IPS-11a (cell line): Measurements from ENCODE around the gene ZNRD2.
"Not testable (repeated sequence)": the region's sequence is repeated elsewhere in the genome, so short reads cannot be mapped to it uniquely, and the experiment has no call there.

Source experiments
- H3K4me3 ChIP-seq: one replicate; pipeline ENCODE4 v1.5.1; 2013; ENCODE audit warnings: low read depth, low read length, control low read depth

The ZNRD2 gene, protein sequence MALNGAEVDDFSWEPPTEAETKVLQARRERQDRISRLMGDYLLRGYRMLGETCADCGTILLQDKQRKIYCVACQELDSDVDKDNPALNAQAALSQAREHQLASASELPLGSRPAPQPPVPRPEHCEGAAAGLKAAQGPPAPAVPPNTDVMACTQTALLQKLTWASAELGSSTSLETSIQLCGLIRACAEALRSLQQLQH

DNA sequence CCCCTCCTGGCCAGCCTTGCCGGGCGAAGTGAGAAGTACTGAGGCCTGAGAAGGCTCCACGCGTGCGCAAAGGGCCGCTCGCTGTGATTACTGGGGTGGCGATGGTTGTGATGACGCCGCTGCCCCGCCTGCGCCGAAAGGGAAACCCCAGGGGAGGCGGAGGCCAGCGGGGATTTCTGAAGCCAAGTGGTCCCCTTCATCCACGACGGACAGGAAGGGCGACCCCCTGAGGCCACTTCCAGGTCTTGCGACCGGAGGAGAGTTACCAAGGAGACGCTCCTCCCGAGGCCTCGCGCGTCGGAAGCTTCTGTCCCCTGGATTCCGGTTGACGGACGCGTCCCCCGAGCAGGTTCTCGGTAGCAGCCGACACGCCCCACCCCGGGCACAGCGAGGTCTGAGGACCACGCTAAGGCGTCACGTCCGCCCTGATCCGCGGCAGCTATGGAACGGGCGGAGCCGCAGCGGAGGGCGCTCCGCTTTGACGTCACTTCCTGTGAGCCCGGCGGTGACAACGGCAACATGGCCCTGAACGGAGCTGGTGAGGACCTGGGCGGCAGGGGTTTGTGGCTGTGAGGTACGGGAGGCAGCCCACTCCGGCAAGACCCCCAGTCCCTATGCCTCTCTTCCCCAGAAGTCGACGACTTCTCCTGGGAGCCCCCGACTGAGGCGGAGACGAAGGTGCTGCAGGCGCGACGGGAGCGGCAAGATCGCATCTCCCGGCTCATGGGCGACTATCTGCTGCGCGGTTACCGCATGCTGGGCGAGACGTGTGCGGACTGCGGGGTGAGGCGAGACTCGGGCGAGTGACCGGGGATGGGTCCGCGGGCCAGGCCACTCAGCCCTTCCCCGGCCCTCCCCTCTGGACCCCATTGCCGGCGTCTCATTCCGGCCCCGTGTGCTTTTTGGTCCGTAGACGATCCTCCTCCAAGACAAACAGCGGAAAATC is at the start of gene ZNRD2:
Gene ZNRD2, plus strand, starts transcription at position 505 of the 946 bp plus-strand sequence. Its CDS starts 15 bp downstream, at position 520.
- peak within 1 kb of the TSS; percentile 92 for H3K4me3 ChIP-seq

DNA sequence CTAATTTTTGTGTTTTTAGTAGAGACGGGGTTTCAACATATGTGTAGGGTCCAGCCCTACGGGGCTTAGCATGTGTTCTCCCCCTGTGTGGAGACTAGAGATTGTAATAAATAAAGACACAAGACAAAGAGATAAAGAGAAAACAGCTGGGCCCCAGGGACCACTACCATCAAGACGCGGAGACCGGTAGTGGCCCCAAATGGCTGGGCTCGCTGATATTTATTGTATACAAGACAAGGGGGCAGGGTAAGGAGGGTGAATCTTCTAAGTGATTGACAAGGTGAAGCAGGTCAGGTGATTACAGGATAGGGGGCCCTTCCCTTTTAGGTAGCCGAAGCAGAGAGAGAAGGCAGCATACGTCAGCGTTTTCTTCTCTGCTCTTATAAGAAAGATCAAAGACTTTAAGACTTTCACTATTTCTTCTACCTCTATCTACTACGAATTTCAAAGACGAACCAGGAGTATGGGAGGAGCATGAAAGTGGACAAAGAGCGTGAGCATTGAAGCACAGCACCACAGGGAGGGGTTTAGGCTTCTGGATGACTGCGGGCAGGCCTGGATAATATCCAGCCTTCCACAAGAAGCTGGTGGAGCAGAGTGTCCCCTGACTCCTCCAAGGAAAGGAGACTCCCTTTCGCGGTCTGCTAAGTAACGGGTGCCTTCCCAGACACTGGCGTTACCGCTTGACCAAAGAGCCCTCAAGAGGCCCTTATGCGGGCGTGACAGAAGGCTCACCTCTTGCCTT is 48.3 kb upstream of the ZNRD2 start:
- not testable (repeated sequence) for H3K4me3 ChIP-seq

DNA sequence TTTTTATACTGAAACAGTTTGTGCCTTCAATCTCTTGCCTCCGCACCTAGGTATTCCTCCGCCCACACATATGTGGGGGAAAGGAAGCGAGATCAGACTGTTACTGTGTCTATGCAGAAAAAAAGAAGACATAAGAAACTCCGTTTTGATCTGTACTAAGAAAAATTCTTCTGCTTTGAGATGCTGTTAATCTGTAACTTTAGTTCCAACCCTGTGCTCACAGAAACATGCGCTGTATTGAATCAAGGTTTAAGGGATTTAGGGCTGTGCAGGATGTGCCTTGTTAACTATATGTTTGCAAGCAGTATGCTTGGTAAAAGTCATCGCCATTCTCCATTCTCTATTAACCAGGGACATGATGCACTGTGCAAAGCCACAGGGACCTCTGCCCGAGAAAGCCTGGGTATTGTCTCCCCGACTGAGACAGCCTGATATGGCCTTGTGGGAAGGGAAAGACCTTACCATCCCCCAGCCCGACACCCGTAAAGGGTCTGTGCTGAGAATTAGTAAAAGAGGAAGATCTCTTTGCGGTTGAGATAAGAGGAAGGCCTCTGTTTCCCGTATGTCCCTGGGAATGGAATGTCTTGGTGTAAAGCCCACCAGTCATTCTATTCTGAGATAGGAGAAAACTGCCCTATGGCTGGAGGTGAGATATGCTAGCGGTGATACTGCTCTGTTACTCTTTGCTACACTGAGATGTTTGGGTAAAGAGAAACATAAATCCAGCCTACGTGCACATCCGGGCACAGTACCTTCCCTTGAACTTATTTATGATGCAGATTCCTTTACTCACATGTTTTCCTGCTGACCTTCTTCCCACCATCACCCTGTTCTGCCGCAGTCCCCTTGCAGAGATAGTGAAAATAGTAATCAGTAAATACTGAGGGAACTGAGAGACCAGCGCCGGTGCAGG is 47.3 kb upstream of the ZNRD2 start:
- H3K4me3 ChIP-seq, result not testable (repeated sequence)

DNA sequence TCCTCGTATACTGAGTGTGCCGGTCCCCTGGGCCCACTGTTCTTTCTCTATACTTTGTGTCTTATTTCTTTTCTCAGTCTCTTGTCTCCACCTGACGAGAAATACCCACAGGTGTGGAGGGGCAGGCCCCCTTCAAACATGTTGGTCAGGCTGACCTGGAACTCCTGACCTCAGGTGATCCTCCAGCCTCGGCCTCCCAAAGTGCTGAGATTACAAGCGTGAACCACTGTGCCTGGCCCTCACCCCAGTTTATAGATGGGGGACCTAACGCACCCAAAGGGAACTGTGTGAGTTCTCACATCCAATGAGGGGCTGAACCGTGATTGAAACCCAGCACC is 46.7 kb upstream of the ZNRD2 start:
- H3K4me3 ChIP-seq, result not testable (repeated sequence)

DNA sequence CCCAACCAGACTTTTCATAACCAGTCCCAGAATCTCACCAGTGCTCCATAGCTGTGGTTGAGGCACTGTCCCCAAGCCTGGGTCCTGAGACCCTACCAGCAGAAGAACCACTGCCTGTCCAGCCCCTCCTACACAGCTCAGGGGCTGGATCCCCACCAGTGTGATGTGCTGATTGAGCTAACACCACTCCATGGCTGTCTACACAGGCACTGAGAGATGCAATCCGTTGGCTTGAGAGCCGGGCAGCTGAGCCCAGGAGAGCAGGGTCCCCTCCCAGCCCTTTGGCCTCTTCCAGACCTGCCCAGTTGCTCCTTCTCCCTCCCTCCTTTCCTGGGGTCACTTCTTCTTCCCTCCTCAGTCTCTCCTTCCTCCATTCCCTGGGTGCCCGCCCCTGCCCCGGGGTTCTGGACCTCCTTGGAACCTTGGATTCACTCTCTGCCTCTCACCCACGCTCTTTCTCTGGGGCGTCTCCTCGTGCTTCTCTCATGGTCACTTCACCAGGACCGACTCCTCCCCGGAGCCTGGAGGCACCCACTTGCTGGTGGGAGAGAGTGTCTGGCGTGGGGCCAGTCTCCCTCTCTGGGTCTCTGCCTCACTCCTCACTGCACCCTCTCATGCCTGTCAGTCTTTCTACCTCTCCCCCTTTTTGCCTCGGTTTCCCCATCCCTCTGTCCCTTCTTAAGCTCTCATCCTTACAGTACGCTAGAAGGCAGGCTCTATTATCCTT is 46.1 kb upstream of the ZNRD2 start:
- peak overlapping the region; percentile 8 for H3K4me3 ChIP-seq

DNA sequence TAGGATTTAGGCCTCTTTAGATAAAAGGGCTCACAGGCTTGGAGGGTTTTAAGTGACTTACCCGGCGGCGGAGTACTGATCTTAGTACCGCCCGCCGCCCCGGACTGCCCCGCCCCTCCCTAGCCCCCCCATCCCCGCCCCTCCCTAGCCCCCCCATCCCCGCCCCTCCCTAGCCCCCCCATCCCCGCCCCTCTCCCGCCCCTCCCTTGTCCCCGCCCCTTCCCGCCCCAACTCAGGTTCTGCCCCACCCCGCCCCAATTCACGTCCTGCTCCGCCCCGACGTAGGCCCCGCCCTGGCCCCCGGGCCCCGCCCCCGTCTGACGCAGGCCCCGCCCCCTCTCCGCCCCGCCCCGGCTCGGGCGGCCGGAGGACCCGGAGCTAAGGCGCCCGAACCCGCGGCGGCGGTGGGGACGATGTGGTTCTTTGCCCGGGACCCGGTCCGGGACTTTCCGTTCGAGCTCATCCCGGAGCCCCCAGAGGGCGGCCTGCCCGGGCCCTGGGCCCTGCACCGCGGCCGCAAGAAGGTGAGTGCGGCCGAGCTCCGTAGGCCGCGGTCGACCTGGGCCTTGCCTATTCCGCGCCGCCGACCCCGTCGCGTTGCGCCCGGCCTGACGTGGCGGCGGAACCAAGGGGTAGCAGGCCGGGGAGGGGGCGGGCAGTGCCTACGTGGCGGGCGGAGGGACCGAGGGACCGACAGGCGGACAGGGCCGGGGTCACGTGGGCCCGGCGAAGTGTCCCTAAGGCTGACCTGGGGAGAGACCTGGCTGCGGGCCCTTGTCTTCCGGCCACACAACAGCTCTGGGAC is 45.3 kb upstream of the ZNRD2 start, which contains the start of gene SCYL1:
Gene SCYL1, plus strand, starts transcription at position 343 of the 805 bp plus-strand sequence. Its CDS starts 71 bp downstream, at position 414.
- H3K4me3 ChIP-seq, result peak within 1 kb of the TSS; percentile 70

DNA sequence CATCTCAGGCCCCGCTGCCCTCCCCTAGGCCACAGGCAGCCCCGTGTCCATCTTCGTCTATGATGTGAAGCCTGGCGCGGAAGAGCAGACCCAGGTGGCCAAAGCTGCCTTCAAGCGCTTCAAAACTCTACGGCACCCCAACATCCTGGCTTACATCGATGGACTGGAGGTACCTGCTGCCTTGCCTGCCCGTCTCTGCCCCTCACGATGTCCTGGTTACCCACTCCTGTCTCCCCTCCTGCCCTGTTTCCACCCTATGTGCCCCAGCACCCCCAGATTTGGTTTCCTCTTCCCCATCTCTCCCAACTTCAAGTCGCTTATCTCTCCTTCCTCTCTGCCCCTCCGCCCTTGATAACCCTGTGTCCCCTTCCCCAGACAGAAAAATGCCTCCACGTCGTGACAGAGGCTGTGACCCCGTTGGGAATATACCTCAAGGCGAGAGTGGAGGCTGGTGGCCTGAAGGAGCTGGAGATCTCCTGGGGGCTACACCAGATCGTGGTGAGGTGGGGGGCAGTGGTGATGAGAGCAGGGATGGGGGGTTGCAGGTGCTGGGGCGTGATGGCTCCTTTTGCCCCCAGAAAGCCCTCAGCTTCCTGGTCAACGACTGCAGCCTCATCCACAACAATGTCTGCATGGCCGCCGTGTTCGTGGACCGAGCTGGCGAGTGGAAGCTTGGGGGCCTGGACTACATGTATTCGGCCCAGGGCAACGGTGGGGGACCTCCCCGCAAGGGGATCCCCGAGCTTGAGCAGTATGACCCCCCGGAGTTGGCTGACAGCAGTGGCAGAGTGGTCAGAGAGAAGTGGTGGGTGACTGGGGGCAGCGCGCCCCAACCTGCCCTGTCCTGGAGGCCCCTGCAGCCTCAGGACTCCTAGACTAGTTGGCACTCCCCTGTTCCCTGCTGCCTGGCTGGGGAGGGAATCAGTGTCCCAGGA is 44.5 kb upstream of the ZNRD2 start:
- H3K4me3 ChIP-seq, result peak overlapping the region; percentile 70

DNA sequence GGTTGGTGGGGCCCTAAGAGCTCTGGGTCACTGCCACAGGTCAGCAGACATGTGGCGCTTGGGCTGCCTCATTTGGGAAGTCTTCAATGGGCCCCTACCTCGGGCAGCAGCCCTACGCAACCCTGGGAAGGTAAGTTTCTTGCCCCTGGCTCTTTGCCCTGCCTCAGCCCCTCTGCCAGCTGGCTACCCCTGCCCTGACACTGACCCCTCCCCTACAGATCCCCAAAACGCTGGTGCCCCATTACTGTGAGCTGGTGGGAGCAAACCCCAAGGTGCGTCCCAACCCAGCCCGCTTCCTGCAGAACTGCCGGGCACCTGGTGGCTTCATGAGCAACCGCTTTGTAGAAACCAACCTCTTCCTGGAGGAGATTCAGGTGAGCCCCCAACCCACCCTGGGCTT is 43.5 kb upstream of the ZNRD2 start:
- H3K4me3 ChIP-seq, result no peak overlapping the region

DNA sequence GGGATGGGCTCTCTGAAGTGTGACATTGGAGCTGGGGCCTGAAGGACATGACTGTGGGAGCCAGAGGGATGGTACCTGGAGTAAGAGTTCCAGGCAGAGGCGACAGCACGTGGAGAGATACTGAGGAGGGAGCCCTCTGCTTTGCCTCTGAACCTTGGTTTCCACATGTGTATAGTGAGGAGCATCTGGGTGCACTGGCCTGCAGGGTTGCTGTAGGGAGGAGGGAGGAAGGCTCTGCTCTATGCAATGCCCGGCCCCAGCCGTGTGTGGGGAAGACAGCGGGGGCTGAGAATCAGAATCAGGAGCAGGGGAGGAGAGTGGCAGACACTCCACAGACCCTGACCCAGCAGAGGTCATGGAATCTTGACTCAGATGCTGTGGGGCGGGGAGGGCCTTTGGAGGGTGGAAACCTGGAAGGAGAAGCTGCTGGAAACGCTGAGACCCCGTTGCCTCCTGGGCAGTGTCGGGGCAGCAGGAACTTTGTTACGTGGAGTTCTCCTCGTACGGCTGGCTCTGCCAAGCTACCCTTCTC is 41.4 kb upstream of the ZNRD2 start:
- H3K4me3 ChIP-seq, result no peak overlapping the region

DNA sequence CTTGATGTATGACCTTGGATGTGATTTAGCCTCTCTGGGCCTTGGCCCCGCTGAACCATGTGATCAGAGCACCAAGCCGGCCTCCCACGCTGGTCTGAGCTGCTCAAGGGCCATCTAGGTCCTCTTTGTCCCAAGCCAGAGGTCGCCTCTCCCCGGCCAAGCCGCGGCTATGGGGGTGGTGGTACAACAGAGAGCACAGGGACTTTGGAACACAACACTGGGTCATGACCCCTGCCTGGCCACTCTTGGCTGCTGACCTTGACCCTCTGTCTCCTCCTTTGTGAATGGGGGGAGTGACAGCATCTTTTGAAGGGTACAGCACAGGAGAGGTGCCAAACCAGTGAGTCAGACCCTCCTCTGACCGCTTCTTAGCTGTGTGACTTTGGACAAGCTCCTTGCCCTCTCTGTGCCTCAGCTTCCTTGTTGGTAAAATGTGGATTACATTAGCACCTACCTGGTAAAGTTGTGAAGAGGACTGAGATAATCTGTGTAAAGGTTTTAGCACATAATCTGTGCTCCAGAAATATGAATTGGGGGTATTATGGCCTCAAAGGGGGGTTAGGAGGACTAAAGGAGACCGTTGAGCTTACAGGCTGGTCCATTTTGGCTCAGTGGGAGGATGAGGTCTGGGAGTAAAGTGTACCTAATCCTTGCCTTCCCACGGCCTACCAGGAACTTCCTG is 40.7 kb upstream of the ZNRD2 start:
- H3K4me3 ChIP-seq, result no peak overlapping the region

DNA sequence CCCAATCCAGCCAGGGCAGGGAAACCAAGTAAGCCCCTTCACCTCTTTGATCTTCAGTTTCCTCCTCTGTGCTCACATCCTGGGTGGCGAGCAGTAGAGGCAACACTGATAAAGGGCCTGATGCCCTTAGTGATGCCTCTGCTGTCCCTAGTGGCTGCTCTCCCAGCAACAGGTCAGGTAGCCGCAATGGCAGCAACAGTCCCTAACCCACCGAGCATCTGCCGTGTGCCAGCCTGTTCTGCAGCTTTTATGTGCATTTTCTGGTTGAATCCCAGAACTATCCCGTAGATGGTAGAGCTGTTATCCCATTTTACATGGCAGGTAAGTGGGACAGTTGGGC is 40.1 kb upstream of the ZNRD2 start:
- H3K4me3 ChIP-seq, result no peak overlapping the region

DNA sequence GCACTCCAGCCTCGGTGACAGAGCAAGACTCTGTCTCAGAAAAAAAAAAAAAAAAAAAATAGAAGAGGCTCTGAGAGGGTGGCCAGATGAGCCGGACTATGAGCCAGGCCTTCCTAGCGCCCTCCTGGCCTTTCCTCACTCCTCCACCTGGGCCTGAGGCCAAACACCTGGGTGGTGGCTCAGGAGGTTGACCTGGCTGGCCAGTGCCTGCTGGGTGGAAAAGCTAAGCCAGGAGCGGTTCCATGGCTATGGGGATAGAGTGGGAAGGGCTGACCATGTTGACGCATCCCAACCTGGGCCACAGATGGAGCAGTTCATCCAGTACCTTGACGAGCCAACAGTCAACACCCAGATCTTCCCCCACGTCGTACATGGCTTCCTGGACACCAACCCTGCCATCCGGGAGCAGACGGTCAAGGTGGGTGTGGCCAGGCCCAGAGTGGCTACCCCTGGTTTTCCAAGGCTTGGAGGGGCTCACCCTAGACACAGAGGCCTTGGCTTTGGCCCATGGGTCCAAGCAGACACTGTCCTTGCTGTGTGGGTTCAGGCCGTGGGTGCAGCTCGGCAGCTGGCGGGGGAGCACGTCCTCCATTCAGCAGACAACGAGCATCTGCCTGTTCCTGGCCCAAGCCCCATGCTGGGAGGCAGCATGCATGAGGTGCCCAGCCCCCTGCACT is 37.8 kb upstream of the ZNRD2 start:
- H3K4me3 ChIP-seq, result no peak overlapping the region

DNA sequence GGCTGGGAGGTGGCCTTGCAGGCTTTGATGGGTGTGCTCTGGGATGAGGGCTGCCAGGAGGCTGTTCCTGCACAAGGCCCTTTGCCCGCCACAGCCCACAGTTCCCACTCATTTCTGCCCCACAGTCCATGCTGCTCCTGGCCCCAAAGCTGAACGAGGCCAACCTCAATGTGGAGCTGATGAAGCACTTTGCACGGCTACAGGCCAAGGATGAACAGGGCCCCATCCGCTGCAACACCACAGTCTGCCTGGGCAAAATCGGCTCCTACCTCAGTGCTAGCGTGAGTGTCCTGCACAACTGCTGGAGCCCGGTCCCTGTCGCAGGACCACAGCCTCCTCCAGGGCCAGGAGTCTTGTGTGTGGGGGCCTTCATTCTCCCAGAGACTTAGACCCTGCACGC is 35.2 kb upstream of the ZNRD2 start:
- H3K4me3 ChIP-seq, result no peak overlapping the region

DNA sequence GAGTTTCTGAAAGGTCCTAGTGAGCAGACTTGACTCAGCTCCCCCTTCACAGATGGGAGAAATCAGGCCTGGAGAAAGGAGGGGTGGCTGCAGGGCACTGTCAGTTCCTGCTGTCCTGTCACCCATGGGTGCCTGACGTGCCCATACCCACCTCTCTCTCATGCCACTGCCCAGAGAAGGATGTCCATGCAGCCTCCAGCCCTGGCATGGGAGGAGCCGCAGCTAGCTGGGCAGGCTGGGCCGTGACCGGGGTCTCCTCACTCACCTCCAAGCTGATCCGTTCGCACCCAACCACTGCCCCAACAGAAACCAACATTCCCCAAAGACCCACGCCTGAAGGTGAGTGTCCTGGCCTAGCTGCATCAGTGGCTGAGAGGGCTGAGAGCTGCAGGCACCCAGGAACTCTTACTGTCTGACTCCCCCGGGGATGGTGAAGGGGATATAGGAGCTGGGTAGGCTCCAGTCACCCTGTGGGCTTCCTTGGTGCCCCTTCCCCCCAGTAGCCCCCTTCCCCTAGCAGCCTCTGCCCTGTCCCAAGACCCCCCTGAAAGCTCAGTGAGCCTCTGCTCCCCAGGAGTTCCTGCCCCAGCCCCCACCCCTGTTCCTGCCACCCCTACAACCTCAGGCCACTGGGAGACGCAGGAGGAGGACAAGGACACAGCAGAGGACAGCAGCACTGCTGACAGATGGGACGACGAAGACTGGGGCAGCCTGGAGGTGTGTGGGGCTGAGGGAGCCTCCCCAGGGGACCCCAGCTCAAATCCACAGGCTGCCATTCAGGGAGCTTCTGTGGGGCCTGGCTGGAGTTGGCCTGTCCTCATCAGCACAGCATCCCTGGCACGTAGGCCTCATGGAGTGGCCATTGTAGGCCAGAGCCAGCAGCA is 33.6 kb upstream of the ZNRD2 start:
- no peak overlapping the region for H3K4me3 ChIP-seq

DNA sequence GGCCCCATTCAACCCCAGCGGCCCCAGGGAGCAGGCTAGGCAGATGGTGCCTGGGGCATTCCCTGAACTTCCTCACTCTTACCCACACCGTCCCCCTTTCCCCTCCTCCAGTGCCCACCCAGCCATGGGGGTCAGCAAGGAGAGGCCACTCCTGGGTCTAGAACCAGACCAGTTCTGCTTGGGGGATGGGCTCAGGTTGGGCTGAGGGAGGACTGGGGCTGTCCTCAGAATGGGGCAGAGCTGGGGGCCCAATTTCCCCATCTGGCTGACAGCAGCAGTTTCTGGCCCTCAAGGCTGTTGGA is 33.0 kb upstream of the ZNRD2 start:
- no peak overlapping the region for H3K4me3 ChIP-seq
